NCI-H2196 treated with DMSO at 0.1 percent for 48 hours (cell line): Measurements from ENCODE around the gene C17orf113.

Experiments used
- DNase-seq: peaks from one replicate; lab custom pipeline; 2025; ENCODE audit not compliant: unreplicated experiment; lab: John Stamatoyannopoulos, UW

The C17orf113 gene

GRCh38 chr17:42050393-42051012 lies at the start of gene C17orf113:
Gene C17orf113 (minus strand): TSS chr17:42050601. CDS start chr17:42043376, 7,225 bp downstream.
- DNase-seq, result no peak

- DNase-seq, result no peak
Measured at GRCh38 chr17:42098730-42099399, 48.5 kb upstream of the C17orf113 start.

GRCh38 chr17:42097691-42098631 lies 47.6 kb upstream of the C17orf113 start, which contains the start of gene ZNF385C:
Gene ZNF385C (minus strand): TSS chr17:42098473. CDS start chr17:42063056, 35,417 bp downstream.
- no peak for DNase-seq

- DNase-seq, result no peak
Measured at GRCh38 chr17:42096360-42097111, 46.1 kb upstream of the C17orf113 start.

- no peak for DNase-seq
Measured at GRCh38 chr17:42094375-42095069, 44.1 kb upstream of the C17orf113 start.

- DNase-seq, result no peak
Measured at GRCh38 chr17:42092939-42093338, 42.5 kb upstream of the C17orf113 start.

- no peak for DNase-seq
Measured at GRCh38 chr17:42090964-42091790, 40.8 kb upstream of the C17orf113 start.

GRCh38 chr17:42088736-42089135 lies 38.3 kb upstream of the C17orf113 start:
- DNase-seq, result no peak

- DNase-seq, result no peak
Measured at GRCh38 chr17:42087736-42088705, 37.6 kb upstream of the C17orf113 start.

GRCh38 chr17:42087042-42087701 lies 36.8 kb upstream of the C17orf113 start:
- DNase-seq, result no peak

GRCh38 chr17:42081516-42082129 lies 31.2 kb upstream of the C17orf113 start:
- no peak for DNase-seq

- no peak for DNase-seq
Measured at GRCh38 chr17:42079541-42079940, 29.1 kb upstream of the C17orf113 start.

GRCh38 chr17:42078396-42079043 lies 28.1 kb upstream of the C17orf113 start:
- no peak for DNase-seq

- DNase-seq, result no peak
Measured at GRCh38 chr17:42077755-42078154, 27.4 kb upstream of the C17orf113 start.

- DNase-seq, result no peak
Measured at GRCh38 chr17:42076797-42077559, 26.6 kb upstream of the C17orf113 start.

GRCh38 chr17:42075789-42076188 lies 25.4 kb upstream of the C17orf113 start:
- DNase-seq, result no peak
